Measurements from ENCODE around the gene CR1L. TPM values are rescaled to one million over a fixed set of nuclear protein-coding genes. Genes with fewer than 3 reads are reported as not detected.

CR1L gene
- total and polyA plus RNA-seq, 9 of the 15 experiments (the other 6 are each of a cell fraction or from before 2014, with no cell fraction given), result 10.1 to 74.8 (median 34.3) TPM

DNA sequence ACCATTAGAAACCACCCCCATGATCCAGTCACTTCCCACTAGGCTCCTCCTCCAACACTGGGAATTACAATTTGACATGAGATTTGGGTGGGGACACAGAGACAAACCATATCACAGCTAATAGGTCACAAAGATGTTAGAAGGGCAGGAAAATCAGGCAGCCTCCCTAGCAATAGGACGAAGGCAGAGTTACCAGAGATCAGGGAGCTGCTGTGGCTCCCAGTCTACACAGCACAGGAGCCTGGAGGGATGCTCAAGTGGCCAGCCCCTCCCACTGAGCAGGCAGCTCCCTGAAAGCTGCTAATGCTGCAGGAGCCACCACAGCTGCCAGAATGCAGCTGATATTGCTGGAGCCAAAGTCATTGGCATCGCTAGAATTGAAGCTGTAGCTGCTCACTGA, 51.0 kb downstream of the CR1L start:
- no peaks in the 10 kb centered on the region for H3K9me3 ChIP-seq (replicated peaks; ENCODE audit: control insufficient read depth, insufficient read depth, low read depth, low read length)
- ChIA-PET POLR2A (no interaction called here), CTCF (ENCODE audit: low intra/inter-chr PET ratio) (no interaction called here)
- FAIRE-seq (no peak), DNase-seq (ENCODE audit: extremely low read depth in 1 of 4, low spot score in 3 of 4) (no peak), ATAC-seq (peak; percentile 10; the same call in 1 of the 3 replicates)
- H3K4me3 ChIP-seq, result no peak overlapping the region
- H2AFZ ChIP-seq (ENCODE audit: low read depth, low read length), result no peak overlapping the region
- in situ Hi-C loops (cut with MboI), result no loop called here
- TF ChIP-seq, protein P1, sequence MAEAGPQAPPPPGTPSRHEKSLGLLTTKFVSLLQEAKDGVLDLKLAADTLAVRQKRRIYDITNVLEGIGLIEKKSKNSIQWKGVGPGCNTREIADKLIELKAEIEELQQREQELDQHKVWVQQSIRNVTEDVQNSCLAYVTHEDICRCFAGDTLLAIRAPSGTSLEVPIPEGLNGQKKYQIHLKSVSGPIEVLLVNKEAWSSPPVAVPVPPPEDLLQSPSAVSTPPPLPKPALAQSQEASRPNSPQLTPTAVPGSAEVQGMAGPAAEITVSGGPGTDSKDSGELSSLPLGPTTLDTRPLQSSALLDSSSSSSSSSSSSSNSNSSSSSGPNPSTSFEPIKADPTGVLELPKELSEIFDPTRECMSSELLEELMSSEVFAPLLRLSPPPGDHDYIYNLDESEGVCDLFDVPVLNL (CRISPR knock-in tag; IDR thresholded peaks at IDR 0.05; ENCODE audit: low read depth), result no peak
- TF ChIP-seq SUPT5H (IDR thresholded peaks at IDR 0.05) (0 out of 2 replicates have a peak, but pooled peaks have one; percentile 26), SMAD4 (CRISPR knock-in tag; conservative IDR thresholded peaks at IDR 0.05) (no peak), TSC22D4 (tag; IDR thresholded peaks at IDR 0.05) (no peak), GTF2F1 (IDR thresholded peaks at IDR 0.05; ENCODE audit: low read depth, low read length) (no peak), POLR2A (conservative IDR thresholded peaks at IDR 0.05) (peak; percentile 51; the same call in 1 of the 2 replicates), OTX1 (CRISPR knock-in tag; IDR thresholded peaks at IDR 0.05) (no peak), CC2D1A (IDR thresholded peaks at IDR 0.05) (no peak)
- BruUV-seq (replicated peaks), result no TSS peak
- no peaks in the 10 kb centered on the region for H4K20me1 ChIP-seq (replicated peaks; ENCODE audit: control insufficient read depth, insufficient read depth, low read length)
- H3K9ac ChIP-seq (ENCODE audit: insufficient read depth in 1 of 2, low read depth in 2 of 2, low read length in 2 of 2), result no peak overlapping the region
- WGBS (ENCODE audit: insufficient coverage, low coverage, missing lambda C conversion rate), result 65% methylated on average over 2 of the region's 2 CpGs
- peaks cover 4% of the 10 kb centered on the region; the same call in 1 of the 3 replicates for H3K36me3 ChIP-seq (ENCODE audit: control insufficient read depth, insufficient read depth, low read length)
- H3K27ac ChIP-seq (ENCODE audit: extremely low read depth, low read depth, low read length), result no peak overlapping the region
- H3K27me3 ChIP-seq (ENCODE audit: control insufficient read depth in 2 of 2, insufficient read depth in 2 of 2, low read length in 2 of 2), result no peaks in the 10 kb centered on the region
- peaks cover 5 to 12% of the 10 kb centered on the region in 2 experiments; a peak in 3 of 5 replicates for H3K4me1 ChIP-seq (replicated peaks in 1 of 2; ENCODE audit: control insufficient read depth in 2 of 2, insufficient read depth in 2 of 2, low read length in 2 of 2)
- H3K4me2 ChIP-seq (ENCODE audit: insufficient read depth, low read length), result no peak overlapping the region
- H3K9me1 ChIP-seq (ENCODE audit: control insufficient read depth, insufficient read depth, low read length), result no peaks in the 10 kb centered on the region
- intact Hi-C loops (cut with micrococcal nuclease), result loop anchor here (5.0 kb wide), 1 partner anchor 374 kb away; the partner anchor contains the start of gene CD55
- H3K79me2 ChIP-seq (ENCODE audit: control insufficient read depth, insufficient read depth, low read length), result no peaks in the 10 kb centered on the region

Data from K562 (cell line).